GM23248 (cell line): ENCODE data around the gene RNASE7. TPM values are rescaled to one million over a fixed set of nuclear protein-coding genes. Genes with fewer than 3 reads are reported as not detected.

Experiments used
- DNase-seq: peaks from one replicate; pipeline ENCODE4 v3.0.0-alpha.2; 2015
- H2AFZ ChIP-seq: fragments of 200-600 bp; sonication (generic); 2 replicates; pipeline ENCODE4 v1.6.1; 2016; ENCODE audit warnings: antibody characterized with exemption
- H3F3A ChIP-seq: fragments of 200-600 bp; sonication (generic); 2 replicates; pipeline ENCODE4 v1.6.1; 2016; ENCODE audit warnings: mild to moderate bottlenecking, antibody characterized with exemption, mixed run types; ENCODE audit not compliant: insufficient read depth
- H3K27ac ChIP-seq: fragments of 200-600 bp; sonication (generic); 2 replicates; pipeline ENCODE4 v1.5.1; 2016; ENCODE audit warnings: mild to moderate bottlenecking
- H3K27me3 ChIP-seq: fragments of 200-600 bp; sonication (generic); replicated peaks from 2 replicates; pipeline ENCODE4 v1.6.1; 2016; ENCODE audit warnings: mild to moderate bottlenecking; ENCODE audit not compliant: insufficient read depth
- H3K36me3 ChIP-seq: fragments of 200-600 bp; sonication (generic); 2 replicates; pipeline ENCODE4 v1.6.1; 2016; ENCODE audit warnings: low read depth, mild to moderate bottlenecking
- H3K4me1 ChIP-seq: fragments of 200-600 bp; sonication (generic); 2 replicates; pipeline ENCODE4 v1.6.1; 2016; ENCODE audit warnings: mild to moderate bottlenecking; ENCODE audit not compliant: insufficient read depth
- H3K4me2 ChIP-seq: fragments of 200-600 bp; sonication (generic); one replicate; pipeline ENCODE4 v1.6.1; 2016; ENCODE audit warnings: mild to moderate bottlenecking; ENCODE audit not compliant: unreplicated experiment
- H3K4me3 ChIP-seq: fragments of 200-600 bp; sonication (generic); 2 replicates; pipeline ENCODE4 v1.5.1; 2016; ENCODE audit warnings: mild to moderate bottlenecking
- H3K79me2 ChIP-seq: fragments of 200-600 bp; sonication (generic); 2 replicates; pipeline ENCODE4 v1.6.1; 2016; ENCODE audit warnings: mild to moderate bottlenecking; ENCODE audit not compliant: insufficient read depth
- H3K9ac ChIP-seq: fragments of 200-600 bp; sonication (generic); 2 replicates; pipeline ENCODE4 v1.6.1; 2016; ENCODE audit warnings: mild to moderate bottlenecking
- H3K9me2 ChIP-seq: fragments of 200-600 bp; sonication (generic); 2 replicates; pipeline ENCODE4 v1.6.1; 2016; ENCODE audit warnings: mixed run types, mild to moderate bottlenecking, moderate library complexity; ENCODE audit not compliant: insufficient read depth
- H3K9me3 ChIP-seq: fragments of 200-600 bp; sonication (generic); one replicate; pipeline ENCODE4 v1.6.1; 2017; ENCODE audit warnings: low read depth
- H4K20me1 ChIP-seq: fragments of 200-600 bp; sonication (generic); 2 replicates; pipeline ENCODE4 v1.6.0; 2016; ENCODE audit not compliant: insufficient read depth
- EZH2 ChIP-seq: fragments of 200-600 bp; sonication (generic); IDR thresholded peaks from 2 replicates; pipeline ENCODE4 v1.6.1; 2018; ENCODE audit warnings: antibody characterized with exemption, mild to moderate bottlenecking; ENCODE audit not compliant: insufficient read depth, poor library complexity, severe bottlenecking
- EZH2phosphoT487 ChIP-seq: fragments of 200-600 bp; sonication (generic); IDR thresholded peaks from 2 replicates; pipeline ENCODE4 v1.6.1; 2018; ENCODE audit warnings: antibody characterized with exemption, moderate library complexity, mild to moderate bottlenecking, low read depth; ENCODE audit not compliant: insufficient read depth
- WGBS, 2 experiments: methylation state at CpG; one replicate each; pipeline ENCODE4 v1.1.6; 2015 to 2017; ENCODE audit warnings: low lambda C conversion rate in 2 of 2, low coverage in 1 of 2; ENCODE audit errors: missing lambda C conversion rate in 2 of 2; 5-methylcytosine and 5-hydroxymethylcytosine counted together
- in situ Hi-C: fragments of 300-500 bp; cut with MboI; formaldehyde crosslinking; loops from 2 replicates; pipeline ENCODE4 v1.15.0; 2020
- polyA plus RNA-seq: library from polyadenylated mRNA; unstranded; fragments of >200 nt; fragmentation: Nextera tagmentation; extraction: Ambion mirVana; gene quantifications from 2 replicates; pipeline ENCODE4 v1.2.1, GENCODE V29; 2016
- total RNA-seq: library from RNA; depleted of rRNA; stranded (reverse); fragments of >200 nt; shearing (Covaris generic); gene quantifications from 2 replicates; pipeline ENCODE4 v1.2.3, GENCODE V29; 2014

Gene RNASE7
- total and polyA plus RNA-seq, 2 experiments from 2014 or later, result not detected

GRCh38 chr14:21072031-21072473 is 29.9 kb downstream of the RNASE7 start:
- peak overlapping the region; percentile 96 for H3K9ac ChIP-seq
- DNase-seq, result peak; percentile 93
- H4K20me1 ChIP-seq, result no peaks in the 10 kb centered on the region
- in situ Hi-C loops, result no loop called here
- peak overlapping the region; percentile 99 for H3K4me2 ChIP-seq
- no peaks in the 10 kb centered on the region for H3K27me3 ChIP-seq
- peak overlapping the region; percentile 76 for H2AFZ ChIP-seq
- H3K4me3 ChIP-seq, result peak overlapping the region; percentile 87
- peaks cover 28% of the 10 kb centered on the region for H3F3A ChIP-seq
- WGBS, 2 experiments, result 0 to 1% methylated on average over 4 of the region's 4 CpGs
- peaks cover 26% of the 10 kb centered on the region for H3K4me1 ChIP-seq
- H3K9me2 ChIP-seq, result no peaks in the 10 kb centered on the region
- H3K27ac ChIP-seq, result peak overlapping the region; percentile 100
- no peaks in the 10 kb centered on the region for H3K9me3 ChIP-seq
- peaks cover 14% of the 10 kb centered on the region; the same call in 1 of the 2 replicates for H3K36me3 ChIP-seq
- H3K79me2 ChIP-seq, result peaks cover 41% of the 10 kb centered on the region
- TF ChIP-seq EZH2phosphoT487 (no peak), EZH2 (no peak)

- peak overlapping the region; percentile 100 for H3K27ac ChIP-seq
- peaks cover 26% of the 10 kb centered on the region for H3K4me1 ChIP-seq
- H3K9ac ChIP-seq, result peak overlapping the region; percentile 96
- TF ChIP-seq EZH2phosphoT487 (no peak), EZH2 (no peak)
- H3K36me3 ChIP-seq, result peaks cover 20% of the 10 kb centered on the region
- H3K79me2 ChIP-seq, result peaks cover 41% of the 10 kb centered on the region
- DNase-seq, result no peak
- H3K27me3 ChIP-seq, result no peaks in the 10 kb centered on the region
- H3K9me3 ChIP-seq, result no peaks in the 10 kb centered on the region
- peak overlapping the region; percentile 87 for H3K4me3 ChIP-seq
- no peaks in the 10 kb centered on the region for H3K9me2 ChIP-seq
- no peaks in the 10 kb centered on the region for H4K20me1 ChIP-seq
- peak overlapping the region; percentile 99 for H3K4me2 ChIP-seq
- no peak overlapping the region for H2AFZ ChIP-seq
- peaks cover 28% of the 10 kb centered on the region for H3F3A ChIP-seq
- in situ Hi-C loops, result no loop called here
- WGBS, 2 experiments, result 91 to 94% methylated on average over 9 of the region's 9 CpGs
Observed at GRCh38 chr14:21072781-21073339, 30.7 kb downstream of the RNASE7 start.

GRCh38 chr14:21073921-21074320 is 31.8 kb downstream of the RNASE7 start:
- H3K4me2 ChIP-seq, result no peak overlapping the region
- 0 out of 2 replicates have a peak overlapping the region, but pooled peaks have one; percentile 100 for H3K27ac ChIP-seq
- no peak overlapping the region for H3K4me3 ChIP-seq
- TF ChIP-seq EZH2, result no peak
- TF ChIP-seq EZH2phosphoT487, result no peak
- H3K4me1 ChIP-seq, result peaks cover 19% of the 10 kb centered on the region
- peaks cover 41% of the 10 kb centered on the region for H3K79me2 ChIP-seq
- no peak overlapping the region for H3K9ac ChIP-seq
- H3K9me2 ChIP-seq, result no peaks in the 10 kb centered on the region
- H3K27me3 ChIP-seq, result no peaks in the 10 kb centered on the region
- WGBS, 2 experiments, result 92 to 93% methylated on average over 9 of the region's 9 CpGs
- no peak overlapping the region for H2AFZ ChIP-seq
- no peak for DNase-seq
- no peaks in the 10 kb centered on the region for H4K20me1 ChIP-seq
- in situ Hi-C loops, result no loop called here
- no peaks in the 10 kb centered on the region for H3K9me3 ChIP-seq
- H3F3A ChIP-seq, result peaks cover 28% of the 10 kb centered on the region
- H3K36me3 ChIP-seq, result peaks cover 27% of the 10 kb centered on the region

GRCh38 chr14:21074398-21075272 is 32.5 kb downstream of the RNASE7 start:
- Histone ChIP-seq H3F3A (peaks cover 28% of the 10 kb centered on the region), H3K79me2 (peaks cover 41% of the 10 kb centered on the region), H2AFZ (no peak overlapping the region), H3K9ac (no peak overlapping the region), H3K27me3 (no peaks in the 10 kb centered on the region), H3K4me3 (no peak overlapping the region), H3K4me2 (no peak overlapping the region), H3K27ac (no peak overlapping the region), H3K9me3 (no peaks in the 10 kb centered on the region), H3K4me1 (peaks cover 16% of the 10 kb centered on the region), H3K36me3 (peaks cover 33% of the 10 kb centered on the region), H4K20me1 (no peaks in the 10 kb centered on the region), H3K9me2 (no peaks in the 10 kb centered on the region)
- DNase-seq, result no peak
- 89 to 90% methylated on average over 26 of the region's 26 CpGs for WGBS, 2 experiments
- TF ChIP-seq EZH2 (no peak), EZH2phosphoT487 (no peak)
- in situ Hi-C loops, result no loop called here
